Adipocyte (in vitro differentiated cells): Measurements from ENCODE around the gene HPCAL1.
A peak's percentile ranks its signal among the peaks of the same experiment; 100 is the strongest.

Experiments
- DNase-seq: peaks from one replicate; pipeline ENCODE4 v3.0.0-alpha.2; 2015; ENCODE audit warnings: low read depth
- H3K27me3 ChIP-seq: replicated peaks from 2 replicates; pipeline ENCODE4 v1.7.0; 2013; ENCODE audit warnings: mild to moderate bottlenecking, low read length, moderate library complexity; ENCODE audit not compliant: control insufficient read depth, insufficient read depth
- H3K36me3 ChIP-seq: 2 replicates; pipeline ENCODE4 v1.7.0; 2013; ENCODE audit warnings: low read length, mild to moderate bottlenecking, moderate library complexity; ENCODE audit not compliant: control insufficient read depth, insufficient read depth, severe bottlenecking
- H3K4me1 ChIP-seq: 2 replicates; pipeline ENCODE4 v1.7.0; 2013; ENCODE audit warnings: mild to moderate bottlenecking, low read length, moderate library complexity; ENCODE audit not compliant: control insufficient read depth, insufficient read depth
- H3K4me3 ChIP-seq: 2 replicates; pipeline ENCODE4 v1.7.0; 2013; ENCODE audit warnings: mild to moderate bottlenecking, low read length, moderate library complexity
- H3K9ac ChIP-seq: 2 replicates; pipeline ENCODE4 v1.7.0; 2013; ENCODE audit warnings: mild to moderate bottlenecking, low read length, moderate library complexity
- H3K9me3 ChIP-seq: 2 replicates; pipeline ENCODE4 v1.7.0; 2013; ENCODE audit warnings: mild to moderate bottlenecking, low read length, moderate library complexity; ENCODE audit not compliant: control insufficient read depth

The HPCAL1 gene

DNA sequence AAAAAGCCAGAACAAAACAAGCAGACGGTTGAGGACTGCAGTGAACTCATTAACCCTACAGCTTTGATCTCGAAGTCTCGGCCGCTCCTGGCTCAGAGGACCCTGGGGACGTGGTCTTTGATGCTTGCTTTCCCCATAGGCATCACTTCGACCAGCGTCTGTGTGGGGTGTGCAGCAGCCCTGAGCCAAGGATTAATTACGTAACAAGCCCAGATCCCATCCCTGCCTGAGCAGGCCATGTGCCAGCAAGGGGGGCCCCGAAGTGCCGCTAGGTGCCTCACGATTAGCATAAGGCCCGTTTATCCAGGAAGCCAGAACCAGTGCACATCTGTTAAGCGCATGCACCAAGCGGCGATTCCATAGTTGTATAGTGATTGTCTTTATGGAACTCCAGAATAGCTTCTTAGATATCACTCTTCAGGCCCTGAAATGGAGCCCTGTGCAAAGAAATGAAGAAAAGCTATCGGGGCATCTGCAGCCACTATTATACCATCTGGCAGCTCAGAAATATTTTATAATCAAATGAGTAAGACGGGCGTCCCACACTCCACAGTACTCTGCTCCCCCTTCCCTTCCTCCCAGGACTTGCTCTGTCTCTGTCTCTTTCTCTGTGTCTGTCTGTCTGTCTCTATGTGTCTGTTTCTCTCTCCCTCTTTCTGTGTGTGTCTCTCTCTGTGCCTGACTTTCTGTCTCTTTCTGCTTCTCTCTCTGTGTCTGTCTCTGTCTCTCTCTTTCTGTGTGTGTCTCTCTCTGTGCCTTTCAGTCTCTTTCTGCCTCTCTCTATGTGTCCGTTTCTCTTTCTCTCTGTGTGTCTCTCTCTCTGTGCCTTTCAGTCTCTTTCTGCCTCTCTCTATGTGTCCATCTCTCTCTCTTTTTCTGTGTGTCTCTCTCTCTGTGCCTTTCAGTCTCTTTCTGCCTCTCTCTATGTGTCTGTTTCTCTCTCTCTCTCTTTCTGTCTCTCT lies 41.7 kb downstream of the HPCAL1 start:
- no peaks in the 10 kb centered on the region for H3K9me3 ChIP-seq
- H3K4me3 ChIP-seq, result no peak overlapping the region
- peak; percentile 7 for DNase-seq
- H3K27me3 ChIP-seq, result peaks cover 12% of the 10 kb centered on the region
- no peak overlapping the region for H3K9ac ChIP-seq
- H3K4me1 ChIP-seq, result peaks cover 3% of the 10 kb centered on the region
- H3K36me3 ChIP-seq, result no peaks in the 10 kb centered on the region

DNA sequence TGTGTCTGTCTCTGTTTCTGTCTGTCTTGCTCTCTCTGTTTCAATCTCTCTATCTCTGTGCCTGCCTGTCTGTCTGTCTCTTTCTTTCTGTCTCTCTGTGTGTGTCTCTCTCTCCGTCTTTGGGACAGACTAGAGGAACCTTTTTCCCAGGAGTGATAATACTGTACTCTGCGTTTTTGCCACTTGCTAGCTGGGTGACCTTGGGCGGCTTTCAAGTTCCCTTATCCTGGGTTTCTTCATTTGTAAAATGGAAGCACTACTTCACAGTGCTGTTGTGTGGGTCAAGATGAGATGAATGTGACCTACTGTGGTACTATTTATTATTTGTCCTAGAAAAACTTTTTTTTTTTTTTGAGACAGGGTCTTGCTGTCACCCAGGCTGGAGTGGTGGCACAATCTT lies 42.4 kb downstream of the HPCAL1 start:
- H3K9ac ChIP-seq, result no peak overlapping the region
- peaks cover 12% of the 10 kb centered on the region for H3K27me3 ChIP-seq
- H3K9me3 ChIP-seq, result no peaks in the 10 kb centered on the region
- no peaks in the 10 kb centered on the region for H3K36me3 ChIP-seq
- no peak for DNase-seq
- H3K4me3 ChIP-seq, result no peak overlapping the region
- peaks cover 3% of the 10 kb centered on the region for H3K4me1 ChIP-seq

GRCh38 chr2:10345813-10346212 lies 43.1 kb downstream of the HPCAL1 start:
- H3K9me3 ChIP-seq, result no peaks in the 10 kb centered on the region
- H3K4me1 ChIP-seq, result peaks cover 3% of the 10 kb centered on the region
- DNase-seq, result no peak
- H3K27me3 ChIP-seq, result peaks cover 12% of the 10 kb centered on the region
- no peaks in the 10 kb centered on the region for H3K36me3 ChIP-seq
- no peak overlapping the region for H3K4me3 ChIP-seq
- H3K9ac ChIP-seq, result no peak overlapping the region

DNA sequence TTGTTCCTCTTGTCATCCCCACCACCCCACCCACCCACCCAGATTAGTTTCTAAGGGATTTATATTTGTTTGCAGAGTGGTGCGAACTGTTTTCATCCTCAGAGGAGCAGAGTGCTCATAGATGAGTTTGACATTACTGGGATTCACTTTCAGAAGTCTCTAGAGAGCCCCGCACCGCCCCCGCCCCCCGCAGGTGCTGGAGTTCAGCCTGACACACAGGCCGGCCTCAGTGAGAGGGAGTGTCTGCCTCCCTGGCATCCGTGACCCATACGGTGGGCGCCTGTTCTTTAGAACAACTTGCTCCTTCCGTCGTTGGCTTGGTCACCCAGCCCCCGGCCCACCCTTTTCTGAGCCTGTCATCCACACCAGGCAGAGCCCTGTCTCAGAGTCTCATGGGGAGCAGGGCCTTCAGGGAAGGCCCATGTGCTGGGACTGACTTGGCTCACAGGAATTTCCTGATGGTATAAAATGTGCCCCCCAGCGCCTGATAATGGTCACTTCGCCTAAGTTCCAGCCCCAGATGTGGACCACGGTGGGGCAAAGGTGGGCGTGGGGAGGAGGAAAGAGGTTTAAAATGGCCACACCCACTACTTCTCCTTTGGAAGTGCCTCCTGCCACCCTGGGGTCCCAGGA lies 44.3 kb downstream of the HPCAL1 start:
- Histone ChIP-seq H3K9ac (no peak overlapping the region), H3K4me1 (peaks cover 3% of the 10 kb centered on the region), H3K36me3 (no peaks in the 10 kb centered on the region), H3K9me3 (no peaks in the 10 kb centered on the region), H3K27me3 (peaks cover 12% of the 10 kb centered on the region), H3K4me3 (no peak overlapping the region)
- DNase-seq, result peak; percentile 14

- Histone ChIP-seq H3K27me3 (peaks cover 12% of the 10 kb centered on the region), H3K9me3 (no peaks in the 10 kb centered on the region), H3K4me3 (no peak overlapping the region), H3K4me1 (peaks cover 3% of the 10 kb centered on the region), H3K36me3 (no peaks in the 10 kb centered on the region), H3K9ac (no peak overlapping the region)
- no peak for DNase-seq
Measured at GRCh38 chr2:10347562-10347948, 44.9 kb downstream of the HPCAL1 start.

- Histone ChIP-seq H3K4me3 (no peak overlapping the region), H3K36me3 (no peaks in the 10 kb centered on the region), H3K9ac (no peak overlapping the region), H3K27me3 (peaks cover 12% of the 10 kb centered on the region), H3K9me3 (no peaks in the 10 kb centered on the region), H3K4me1 (peaks cover 3% of the 10 kb centered on the region)
- no peak for DNase-seq
Measured at GRCh38 chr2:10348891-10349290, 46.2 kb downstream of the HPCAL1 start.

DNA sequence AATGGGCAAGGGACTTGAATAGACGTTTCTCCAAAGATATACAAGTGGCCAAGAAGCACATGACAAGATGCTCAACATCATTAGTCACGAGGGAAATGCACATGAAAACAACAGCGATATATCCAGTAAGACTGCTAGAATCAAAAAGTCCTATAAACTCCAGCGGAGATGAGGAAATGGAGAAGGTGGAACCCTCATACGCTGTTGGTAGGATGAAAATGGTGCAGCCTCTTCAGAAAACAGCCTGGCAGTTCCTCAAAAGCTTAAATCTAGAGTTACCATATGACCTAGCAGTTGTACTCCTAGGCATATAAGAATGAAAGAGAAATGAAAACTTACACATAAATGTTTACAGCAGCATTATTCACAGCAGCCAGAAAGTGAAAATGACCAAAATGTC lies 48.1 kb downstream of the HPCAL1 start:
- no peak for DNase-seq
- Histone ChIP-seq H3K36me3 (no peaks in the 10 kb centered on the region), H3K4me3 (no peak overlapping the region), H3K9ac (no peak overlapping the region), H3K27me3 (no peaks in the 10 kb centered on the region), H3K9me3 (no peaks in the 10 kb centered on the region), H3K4me1 (no peaks in the 10 kb centered on the region)

DNA sequence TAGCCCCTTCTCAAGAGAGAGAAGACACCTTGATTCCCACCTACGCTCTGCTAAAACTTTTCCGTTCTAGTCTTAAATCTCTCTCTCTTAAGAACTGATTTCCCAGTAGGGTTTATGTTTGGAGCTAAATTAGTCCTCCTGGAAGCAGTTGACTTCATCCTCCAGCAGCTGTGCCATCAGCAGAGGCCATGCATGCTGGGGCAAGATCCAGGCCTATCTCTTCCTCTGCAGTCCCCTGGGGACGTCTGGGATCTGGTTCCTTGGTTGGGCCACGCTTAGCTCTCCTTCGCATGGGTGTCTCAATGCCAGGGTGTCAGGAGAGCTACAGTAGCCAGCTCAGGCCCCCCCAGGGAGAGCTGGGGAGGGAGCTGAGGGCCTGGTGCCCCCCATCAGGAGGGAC lies 49.7 kb downstream of the HPCAL1 start:
- H3K27me3 ChIP-seq, result peaks cover under 1% of the 10 kb centered on the region
- no peak for DNase-seq

GRCh38 chr2:10352972-10353371 lies 50.3 kb downstream of the HPCAL1 start:
- DNase-seq, result no peak
- no peak overlapping the region for H3K9ac ChIP-seq
- H3K4me1 ChIP-seq, result no peaks in the 10 kb centered on the region
- H3K9me3 ChIP-seq, result no peaks in the 10 kb centered on the region
- no peak overlapping the region for H3K4me3 ChIP-seq
- no peaks in the 10 kb centered on the region for H3K36me3 ChIP-seq
- peaks cover 5% of the 10 kb centered on the region for H3K27me3 ChIP-seq

More for the DNA sequence above, 49.7 kb downstream of the HPCAL1 start:
- Histone ChIP-seq H3K9me3 (no peaks in the 10 kb centered on the region), H3K4me1 (no peaks in the 10 kb centered on the region), H3K9ac (no peak overlapping the region), H3K4me3 (no peak overlapping the region), H3K36me3 (no peaks in the 10 kb centered on the region)

GRCh38 chr2:10353931-10354330 lies 51.2 kb downstream of the HPCAL1 start:
- H3K9me3 ChIP-seq, result no peaks in the 10 kb centered on the region
- H3K9ac ChIP-seq, result no peak overlapping the region

GRCh38 chr2:10354399-10354798 lies 51.7 kb downstream of the HPCAL1 start:
- no peak overlapping the region for H3K4me3 ChIP-seq
- no peak overlapping the region for H3K9ac ChIP-seq
- H3K36me3 ChIP-seq, result no peaks in the 10 kb centered on the region
- H3K27me3 ChIP-seq, result peaks cover 5% of the 10 kb centered on the region
- no peaks in the 10 kb centered on the region for H3K4me1 ChIP-seq
- DNase-seq, result no peak
- H3K9me3 ChIP-seq, result no peaks in the 10 kb centered on the region

More at GRCh38 chr2:10353931-10354330, 51.2 kb downstream of the HPCAL1 start:
- Histone ChIP-seq H3K4me3 (no peak overlapping the region), H3K27me3 (peaks cover 5% of the 10 kb centered on the region), H3K4me1 (no peaks in the 10 kb centered on the region), H3K36me3 (no peaks in the 10 kb centered on the region)
- no peak for DNase-seq
